Liver (tissue), 9 donors: ENCODE results near the gene ALDH3B2. TPM values are rescaled to one million over a fixed set of nuclear protein-coding genes. Genes with fewer than 3 reads are reported as not detected.

Source experiments
- DNase-seq: peaks from one replicate; pipeline ENCODE4 v3.0.0-alpha.2; 2017; ENCODE audit warnings: low spot score
- H3K27ac ChIP-seq, 2 donors: one replicate each; pipeline ENCODE4 v1.7.0; 2013; ENCODE audit warnings: inconsistent platforms in 2 of 2, low read length in 2 of 2, control low read depth in 1 of 2, low read depth in 1 of 2, mild to moderate bottlenecking in 1 of 2
- H3K27me3 ChIP-seq, 4 donors: one replicate each; pipeline versions ENCODE4 v1.6.1 to v1.7.0; 2013; ENCODE audit warnings: low read length in 3 of 4, inconsistent platforms in 1 of 4, mild to moderate bottlenecking in 1 of 4, moderate library complexity in 1 of 4; ENCODE audit not compliant: control insufficient read depth in 4 of 4, insufficient read depth in 4 of 4
- H3K36me3 ChIP-seq, 4 donors: one replicate each; pipeline versions ENCODE4 v1.6.1 to v1.7.0; 2013; ENCODE audit warnings: low read length in 3 of 4, mild to moderate bottlenecking in 3 of 4, low read depth in 1 of 4, moderate library complexity in 1 of 4; ENCODE audit not compliant: control insufficient read depth in 4 of 4, insufficient read depth in 3 of 4
- H3K4me1 ChIP-seq, 4 donors: one replicate each; pipeline versions ENCODE4 v1.6.1 to v1.7.0; 2013; ENCODE audit warnings: low read length in 3 of 4, mild to moderate bottlenecking in 3 of 4, moderate library complexity in 1 of 4; ENCODE audit not compliant: control insufficient read depth in 4 of 4, insufficient read depth in 4 of 4
- H3K4me3 ChIP-seq, 3 donors: one replicate each; pipeline versions ENCODE4 v1.6.1 to v1.7.0; 2013; ENCODE audit warnings: low read length in 3 of 3, control low read depth in 1 of 3, low read depth in 1 of 3, mild to moderate bottlenecking in 1 of 3
- H3K9ac ChIP-seq, 2 donors: one replicate each; pipeline ENCODE4 v1.7.0; 2013; ENCODE audit warnings: low read length in 2 of 2, mild to moderate bottlenecking in 2 of 2, moderate library complexity in 2 of 2, control low read depth in 1 of 2, low read depth in 1 of 2
- H3K9me3 ChIP-seq, 4 donors: one replicate each; pipeline versions ENCODE4 v1.6.1 to v1.7.0; 2013; ENCODE audit warnings: low read length in 3 of 4; ENCODE audit not compliant: control insufficient read depth in 4 of 4
- ATF3 ChIP-seq: IDR thresholded peaks from 2 replicates; pipeline ENCODE4 v1.6.1; 2016; ENCODE audit warnings: antibody characterized with exemption
- EGR1 ChIP-seq, 2 donors: IDR thresholded peaks; 2 replicates each; pipeline ENCODE4 v1.6.1; 2016 to 2018; ENCODE audit warnings: antibody characterized with exemption in 2 of 2, low read depth in 2 of 2
- FOXA1 ChIP-seq: IDR thresholded peaks from 2 replicates; pipeline ENCODE4 v1.6.1; 2016; ENCODE audit warnings: antibody characterized with exemption
- FOXA2 ChIP-seq: IDR thresholded peaks from 2 replicates; pipeline ENCODE4 v1.6.1; 2016; ENCODE audit warnings: antibody characterized with exemption
- HNF4A ChIP-seq, 2 donors: conservative IDR thresholded peaks; 2 replicates each; pipeline ENCODE4 v1.6.1; 2016; ENCODE audit warnings: antibody characterized with exemption in 2 of 2, mild to moderate bottlenecking in 2 of 2
- NR2F2 ChIP-seq: IDR thresholded peaks from 2 replicates; pipeline ENCODE4 v1.6.1; 2016; ENCODE audit warnings: antibody characterized with exemption
- RAD21 ChIP-seq, 2 donors: IDR thresholded peaks; 2 replicates each; pipeline ENCODE4 v1.6.1; 2016; ENCODE audit warnings: antibody characterized with exemption in 2 of 2, mild to moderate bottlenecking in 2 of 2
- RXRA ChIP-seq, 2 donors: IDR thresholded peaks; 2 replicates each; pipeline ENCODE4 v1.6.1; 2017 to 2018; ENCODE audit warnings: antibody characterized with exemption in 2 of 2, mild to moderate bottlenecking in 1 of 2
- YY1 ChIP-seq: IDR thresholded peaks from 2 replicates; pipeline ENCODE4 v1.6.1; 2016; ENCODE audit warnings: antibody characterized with exemption, mild to moderate bottlenecking
- WGBS: extraction: QIAGEN DNeasy Blood & Tissue Kit; methylation state at CpG from one replicate; pipeline ENCODE4 v1.1.7; 2013; 5-methylcytosine and 5-hydroxymethylcytosine counted together
- polyA plus RNA-seq, 2 donors: library from polyadenylated mRNA; stranded (reverse) in 1 of 2; unstranded in 1 of 2; fragments of 200-250 nt in 1 of 2; fragments of >200 nt in 1 of 2; fragmentation: Nextera tagmentation in 1 of 2; extraction: Ambion mirVana in 1 of 2; gene quantifications; one replicate each; pipeline versions ENCODE4 v1.2.1 to v1.2.3, GENCODE V29; 2013 to 2015
- total RNA-seq, 2 donors: library from RNA; depleted of rRNA; stranded (reverse); fragments of >200 nt; gene quantifications; one replicate each; pipeline ENCODE4 v1.2.3, GENCODE V29; 2014
- TF ChIP-seq, protein P1 (sequence below): IDR thresholded peaks from 2 replicates; pipeline ENCODE4 v1.6.1; 2016; ENCODE audit warnings: antibody characterized with exemption
- TF ChIP-seq, protein P2 (sequence below): IDR thresholded peaks from 2 replicates; pipeline ENCODE4 v1.6.1; 2016; ENCODE audit warnings: antibody characterized with exemption
- TF ChIP-seq, protein P3 (sequence below): fragments of 150-350 bp; IDR thresholded peaks from 2 replicates; pipeline ENCODE4 v1.5.1; 2017; ENCODE audit warnings: improper control_type of control experiment, low read depth, low read length; ENCODE audit not compliant: missing input control
- TF ChIP-seq, protein P4 (sequence below): IDR thresholded peaks from 2 replicates; pipeline ENCODE4 v1.6.1; 2016; ENCODE audit warnings: antibody characterized with exemption, mild to moderate bottlenecking
- donor health status: healthy.
- donor health status: healthy.
- donor health status: healthy.
- donor health status: healthy.
- donor health status: healthy.

Gene ALDH3B2
- total and polyA plus RNA-seq, 4 donors = not detected

- no peak for DNase-seq
These were observed 3.3 kb downstream of the ALDH3B2 start for GRCh38 chr11:67671211-67671520.

GRCh38 chr11:67670316-67671210, 3.9 kb downstream of the ALDH3B2 start:
- H3K4me1 ChIP-seq = no peaks in the 10 kb centered on the region
- no peaks in the 10 kb centered on the region for H3K36me3 ChIP-seq
- no peaks in the 10 kb centered on the region for H3K27me3 ChIP-seq
- 85% methylated on average over 23 of the region's 23 CpGs for WGBS
- H3K9me3 ChIP-seq = no peaks in the 10 kb centered on the region
- no peak overlapping the region for H3K27ac ChIP-seq
- H3K4me3 ChIP-seq = no peak overlapping the region
- no peak overlapping the region for H3K9ac ChIP-seq
- DNase-seq = no peak
- TF ChIP-seq HNF4A (conservative IDR thresholded peaks at IDR 0.05) (no peak), EGR1 (IDR thresholded peaks at IDR 0.05; ENCODE audit: low read depth in 2 of 2) (no peak), FOXA2 (no peak), RXRA (IDR thresholded peaks at IDR 0.05) (no peak), FOXA1 (no peak), ATF3 (no peak)
- TF ChIP-seq, protein P1, sequence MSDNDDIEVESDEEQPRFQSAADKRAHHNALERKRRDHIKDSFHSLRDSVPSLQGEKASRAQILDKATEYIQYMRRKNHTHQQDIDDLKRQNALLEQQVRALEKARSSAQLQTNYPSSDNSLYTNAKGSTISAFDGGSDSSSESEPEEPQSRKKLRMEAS = no peak
- TF ChIP-seq, protein P2, sequence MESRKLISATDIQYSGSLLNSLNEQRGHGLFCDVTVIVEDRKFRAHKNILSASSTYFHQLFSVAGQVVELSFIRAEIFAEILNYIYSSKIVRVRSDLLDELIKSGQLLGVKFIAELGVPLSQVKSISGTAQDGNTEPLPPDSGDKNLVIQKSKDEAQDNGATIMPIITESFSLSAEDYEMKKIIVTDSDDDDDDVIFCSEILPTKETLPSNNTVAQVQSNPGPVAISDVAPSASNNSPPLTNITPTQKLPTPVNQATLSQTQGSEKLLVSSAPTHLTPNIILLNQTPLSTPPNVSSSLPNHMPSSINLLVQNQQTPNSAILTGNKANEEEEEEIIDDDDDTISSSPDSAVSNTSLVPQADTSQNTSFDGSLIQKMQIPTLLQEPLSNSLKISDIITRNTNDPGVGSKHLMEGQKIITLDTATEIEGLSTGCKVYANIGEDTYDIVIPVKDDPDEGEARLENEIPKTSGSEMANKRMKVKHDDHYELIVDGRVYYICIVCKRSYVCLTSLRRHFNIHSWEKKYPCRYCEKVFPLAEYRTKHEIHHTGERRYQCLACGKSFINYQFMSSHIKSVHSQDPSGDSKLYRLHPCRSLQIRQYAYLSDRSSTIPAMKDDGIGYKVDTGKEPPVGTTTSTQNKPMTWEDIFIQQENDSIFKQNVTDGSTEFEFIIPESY = no peak
- TF ChIP-seq, protein P3, sequence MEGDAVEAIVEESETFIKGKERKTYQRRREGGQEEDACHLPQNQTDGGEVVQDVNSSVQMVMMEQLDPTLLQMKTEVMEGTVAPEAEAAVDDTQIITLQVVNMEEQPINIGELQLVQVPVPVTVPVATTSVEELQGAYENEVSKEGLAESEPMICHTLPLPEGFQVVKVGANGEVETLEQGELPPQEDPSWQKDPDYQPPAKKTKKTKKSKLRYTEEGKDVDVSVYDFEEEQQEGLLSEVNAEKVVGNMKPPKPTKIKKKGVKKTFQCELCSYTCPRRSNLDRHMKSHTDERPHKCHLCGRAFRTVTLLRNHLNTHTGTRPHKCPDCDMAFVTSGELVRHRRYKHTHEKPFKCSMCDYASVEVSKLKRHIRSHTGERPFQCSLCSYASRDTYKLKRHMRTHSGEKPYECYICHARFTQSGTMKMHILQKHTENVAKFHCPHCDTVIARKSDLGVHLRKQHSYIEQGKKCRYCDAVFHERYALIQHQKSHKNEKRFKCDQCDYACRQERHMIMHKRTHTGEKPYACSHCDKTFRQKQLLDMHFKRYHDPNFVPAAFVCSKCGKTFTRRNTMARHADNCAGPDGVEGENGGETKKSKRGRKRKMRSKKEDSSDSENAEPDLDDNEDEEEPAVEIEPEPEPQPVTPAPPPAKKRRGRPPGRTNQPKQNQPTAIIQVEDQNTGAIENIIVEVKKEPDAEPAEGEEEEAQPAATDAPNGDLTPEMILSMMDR = no peak

More at GRCh38 chr11:67671211-67671520, 3.3 kb downstream of the ALDH3B2 start:
- Histone ChIP-seq H3K9me3 (no peaks in the 10 kb centered on the region), H3K27me3 (no peaks in the 10 kb centered on the region), H3K9ac (no peak overlapping the region), H3K4me3 (no peak overlapping the region), H3K36me3 (no peaks in the 10 kb centered on the region), H3K4me1 (no peaks in the 10 kb centered on the region), H3K27ac (no peak overlapping the region)
- TF ChIP-seq RAD21 (IDR thresholded peaks at IDR 0.05) = no peak
- TF ChIP-seq RXRA (IDR thresholded peaks at IDR 0.05) = no peak
- TF ChIP-seq, protein P3 = no peak
- TF ChIP-seq, protein P1 = no peak
- no peak for TF ChIP-seq EGR1 (IDR thresholded peaks at IDR 0.05; ENCODE audit: low read depth in 2 of 2)
- TF ChIP-seq HNF4A (conservative IDR thresholded peaks at IDR 0.05) = no peak
- no peak for TF ChIP-seq FOXA2
- no peak for TF ChIP-seq NR2F2
- no peak for TF ChIP-seq FOXA1
- TF ChIP-seq YY1 = no peak
- TF ChIP-seq, protein P4, sequence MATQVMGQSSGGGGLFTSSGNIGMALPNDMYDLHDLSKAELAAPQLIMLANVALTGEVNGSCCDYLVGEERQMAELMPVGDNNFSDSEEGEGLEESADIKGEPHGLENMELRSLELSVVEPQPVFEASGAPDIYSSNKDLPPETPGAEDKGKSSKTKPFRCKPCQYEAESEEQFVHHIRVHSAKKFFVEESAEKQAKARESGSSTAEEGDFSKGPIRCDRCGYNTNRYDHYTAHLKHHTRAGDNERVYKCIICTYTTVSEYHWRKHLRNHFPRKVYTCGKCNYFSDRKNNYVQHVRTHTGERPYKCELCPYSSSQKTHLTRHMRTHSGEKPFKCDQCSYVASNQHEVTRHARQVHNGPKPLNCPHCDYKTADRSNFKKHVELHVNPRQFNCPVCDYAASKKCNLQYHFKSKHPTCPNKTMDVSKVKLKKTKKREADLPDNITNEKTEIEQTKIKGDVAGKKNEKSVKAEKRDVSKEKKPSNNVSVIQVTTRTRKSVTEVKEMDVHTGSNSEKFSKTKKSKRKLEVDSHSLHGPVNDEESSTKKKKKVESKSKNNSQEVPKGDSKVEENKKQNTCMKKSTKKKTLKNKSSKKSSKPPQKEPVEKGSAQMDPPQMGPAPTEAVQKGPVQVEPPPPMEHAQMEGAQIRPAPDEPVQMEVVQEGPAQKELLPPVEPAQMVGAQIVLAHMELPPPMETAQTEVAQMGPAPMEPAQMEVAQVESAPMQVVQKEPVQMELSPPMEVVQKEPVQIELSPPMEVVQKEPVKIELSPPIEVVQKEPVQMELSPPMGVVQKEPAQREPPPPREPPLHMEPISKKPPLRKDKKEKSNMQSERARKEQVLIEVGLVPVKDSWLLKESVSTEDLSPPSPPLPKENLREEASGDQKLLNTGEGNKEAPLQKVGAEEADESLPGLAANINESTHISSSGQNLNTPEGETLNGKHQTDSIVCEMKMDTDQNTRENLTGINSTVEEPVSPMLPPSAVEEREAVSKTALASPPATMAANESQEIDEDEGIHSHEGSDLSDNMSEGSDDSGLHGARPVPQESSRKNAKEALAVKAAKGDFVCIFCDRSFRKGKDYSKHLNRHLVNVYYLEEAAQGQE = no peak
- 78% methylated on average over 8 of the region's 8 CpGs for WGBS
